ENCODE data around the gene ZNF488. TPM values are rescaled to one million over a fixed set of nuclear protein-coding genes. Genes with fewer than 3 reads are reported as not detected.

Gene ZNF488, protein sequence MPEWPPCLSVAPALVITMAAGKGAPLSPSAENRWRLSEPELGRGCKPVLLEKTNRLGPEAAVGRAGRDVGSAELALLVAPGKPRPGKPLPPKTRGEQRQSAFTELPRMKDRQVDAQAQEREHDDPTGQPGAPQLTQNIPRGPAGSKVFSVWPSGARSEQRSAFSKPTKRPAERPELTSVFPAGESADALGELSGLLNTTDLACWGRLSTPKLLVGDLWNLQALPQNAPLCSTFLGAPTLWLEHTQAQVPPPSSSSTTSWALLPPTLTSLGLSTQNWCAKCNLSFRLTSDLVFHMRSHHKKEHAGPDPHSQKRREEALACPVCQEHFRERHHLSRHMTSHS
- total RNA-seq = 0.07 and 0.15 TPM in 2 replicates
- polyA plus RNA-seq = 0.55 and 1.2 TPM in 2 replicates

DNA sequence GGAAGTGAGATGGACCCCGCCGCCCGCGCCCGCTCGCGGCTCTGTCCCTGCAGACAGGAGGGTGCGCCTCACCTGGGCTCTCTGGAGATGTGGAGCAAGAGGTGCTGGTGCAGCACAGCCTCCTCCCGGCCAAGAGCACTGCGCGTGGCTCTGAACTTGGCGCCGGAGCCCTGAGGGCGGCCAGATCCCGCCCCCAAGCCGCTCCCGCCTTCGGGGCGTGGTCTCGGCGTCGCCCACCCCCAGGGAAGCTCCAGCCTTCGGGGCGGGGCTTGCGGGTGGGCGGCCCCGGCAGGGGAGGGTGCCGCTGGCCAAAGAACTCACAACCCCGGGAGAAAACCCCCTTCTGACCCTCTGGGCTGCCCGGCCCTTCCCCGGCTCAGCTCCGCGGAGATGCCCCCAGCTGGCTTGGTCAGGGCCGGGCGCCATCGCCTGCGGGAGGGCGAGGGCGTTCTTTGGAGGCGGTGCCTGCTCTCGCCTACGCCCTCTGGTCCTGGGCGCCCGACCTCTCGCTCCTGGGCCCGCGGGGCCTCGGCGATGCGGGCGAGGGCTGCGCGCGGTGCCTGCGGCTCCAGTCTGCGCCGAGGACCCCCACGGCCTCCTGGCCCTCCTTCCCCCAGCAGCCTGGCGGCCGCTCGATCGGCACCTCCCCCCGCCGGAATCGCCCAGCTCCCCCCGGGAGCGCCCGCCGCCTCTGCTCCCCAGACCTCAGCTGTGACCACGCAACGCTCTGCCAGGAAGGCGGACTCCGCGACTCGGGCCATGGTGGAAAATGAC lies at the start of gene ZNF488:
Gene ZNF488, minus strand, starts transcription at position 146 of the 774 bp plus-strand sequence. CDS start 15,464 bp downstream, outside the sequence.
- TF ChIP-seq, protein P1, sequence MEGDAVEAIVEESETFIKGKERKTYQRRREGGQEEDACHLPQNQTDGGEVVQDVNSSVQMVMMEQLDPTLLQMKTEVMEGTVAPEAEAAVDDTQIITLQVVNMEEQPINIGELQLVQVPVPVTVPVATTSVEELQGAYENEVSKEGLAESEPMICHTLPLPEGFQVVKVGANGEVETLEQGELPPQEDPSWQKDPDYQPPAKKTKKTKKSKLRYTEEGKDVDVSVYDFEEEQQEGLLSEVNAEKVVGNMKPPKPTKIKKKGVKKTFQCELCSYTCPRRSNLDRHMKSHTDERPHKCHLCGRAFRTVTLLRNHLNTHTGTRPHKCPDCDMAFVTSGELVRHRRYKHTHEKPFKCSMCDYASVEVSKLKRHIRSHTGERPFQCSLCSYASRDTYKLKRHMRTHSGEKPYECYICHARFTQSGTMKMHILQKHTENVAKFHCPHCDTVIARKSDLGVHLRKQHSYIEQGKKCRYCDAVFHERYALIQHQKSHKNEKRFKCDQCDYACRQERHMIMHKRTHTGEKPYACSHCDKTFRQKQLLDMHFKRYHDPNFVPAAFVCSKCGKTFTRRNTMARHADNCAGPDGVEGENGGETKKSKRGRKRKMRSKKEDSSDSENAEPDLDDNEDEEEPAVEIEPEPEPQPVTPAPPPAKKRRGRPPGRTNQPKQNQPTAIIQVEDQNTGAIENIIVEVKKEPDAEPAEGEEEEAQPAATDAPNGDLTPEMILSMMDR (IDR thresholded peaks at IDR 0.05; ENCODE audit: low read depth, low read length) = no peak
- peaks cover 39% of the 10 kb centered on the region for H3K27me3 ChIP-seq
- peaks cover 3% of the 10 kb centered on the region for H3K4me1 ChIP-seq (ENCODE audit: low read depth)
- peak within 1 kb of the TSS; percentile 64 for H3K4me3 ChIP-seq
- no peak within 1 kb of the TSS for H3K27ac ChIP-seq
- peak; percentile 89 to 90 for DNase-seq (ENCODE audit: low read depth in 1 of 2, low spot score in 1 of 2)
- no peaks in the 10 kb centered on the region for H3K36me3 ChIP-seq
- H3K9me3 ChIP-seq (ENCODE audit: low read depth) = no peaks in the 10 kb centered on the region

DNA sequence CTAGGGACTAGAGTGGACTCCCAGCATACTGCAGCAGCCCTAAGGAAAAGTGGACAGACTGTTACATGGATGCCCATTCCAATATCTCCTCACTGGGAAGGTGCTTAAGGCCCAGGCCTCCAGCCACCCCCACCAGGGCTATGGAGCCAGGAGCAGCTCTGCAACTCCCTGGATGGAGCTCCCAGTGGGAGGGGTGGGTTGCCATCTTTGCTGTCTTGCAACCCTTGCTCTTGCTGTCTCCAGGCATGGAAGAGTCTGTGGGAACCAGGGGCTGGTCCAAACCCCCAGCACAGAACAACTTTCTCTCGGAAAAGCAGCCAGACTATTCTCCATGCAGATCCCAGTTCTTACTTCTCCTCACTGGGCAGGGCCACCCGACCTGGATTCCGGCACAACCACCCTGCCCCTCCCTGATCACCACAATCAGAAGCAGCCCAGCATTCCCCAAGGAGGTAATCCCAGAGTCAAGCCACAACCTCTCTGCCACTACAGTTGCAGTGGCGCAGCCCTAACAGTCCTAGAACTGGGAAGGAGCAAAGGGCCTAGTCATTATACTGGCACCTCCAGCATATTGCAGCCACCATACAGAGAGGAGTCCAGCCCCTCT lies 41.8 kb upstream of the ZNF488 start:
- Histone ChIP-seq H3K27ac (no peak overlapping the region), H3K9me3 (ENCODE audit: low read depth) (no peaks in the 10 kb centered on the region), H3K4me3 (no peak overlapping the region), H3K27me3 (no peaks in the 10 kb centered on the region), H3K36me3 (no peaks in the 10 kb centered on the region), H3K4me1 (ENCODE audit: low read depth) (no peaks in the 10 kb centered on the region)
- TF ChIP-seq, protein P1 (IDR thresholded peaks at IDR 0.05; ENCODE audit: low read depth, low read length) = no peak
- no peak for DNase-seq (ENCODE audit: low read depth in 1 of 2, low spot score in 1 of 2)

DNA sequence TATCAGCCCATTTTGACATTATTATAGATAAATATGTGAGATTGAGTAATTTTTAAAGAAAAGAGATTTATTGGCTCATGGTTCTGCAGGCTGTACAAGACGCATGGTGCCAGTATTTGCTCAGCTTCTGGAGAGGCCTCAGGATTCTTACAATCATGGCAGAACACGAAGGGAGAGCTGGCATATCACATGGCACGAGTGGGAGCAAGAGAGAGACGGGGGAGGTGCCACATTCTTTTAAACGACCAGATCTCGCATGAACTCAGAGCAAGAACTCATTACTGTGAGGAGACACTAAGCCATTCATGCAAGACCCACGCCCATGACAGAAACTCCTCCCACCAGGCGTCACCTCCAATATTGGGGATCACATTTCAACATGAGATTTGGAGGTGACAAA lies 40.1 kb upstream of the ZNF488 start:
- no peak for DNase-seq (ENCODE audit: low read depth in 1 of 2, low spot score in 1 of 2)
- no peaks in the 10 kb centered on the region for H3K36me3 ChIP-seq
- TF ChIP-seq, protein P1 (IDR thresholded peaks at IDR 0.05; ENCODE audit: low read depth, low read length) = no peak
- no peaks in the 10 kb centered on the region for H3K4me1 ChIP-seq (ENCODE audit: low read depth)
- H3K27ac ChIP-seq = no peak overlapping the region
- no peaks in the 10 kb centered on the region for H3K9me3 ChIP-seq (ENCODE audit: low read depth)
- no peaks in the 10 kb centered on the region for H3K27me3 ChIP-seq
- no peak overlapping the region for H3K4me3 ChIP-seq

DNA sequence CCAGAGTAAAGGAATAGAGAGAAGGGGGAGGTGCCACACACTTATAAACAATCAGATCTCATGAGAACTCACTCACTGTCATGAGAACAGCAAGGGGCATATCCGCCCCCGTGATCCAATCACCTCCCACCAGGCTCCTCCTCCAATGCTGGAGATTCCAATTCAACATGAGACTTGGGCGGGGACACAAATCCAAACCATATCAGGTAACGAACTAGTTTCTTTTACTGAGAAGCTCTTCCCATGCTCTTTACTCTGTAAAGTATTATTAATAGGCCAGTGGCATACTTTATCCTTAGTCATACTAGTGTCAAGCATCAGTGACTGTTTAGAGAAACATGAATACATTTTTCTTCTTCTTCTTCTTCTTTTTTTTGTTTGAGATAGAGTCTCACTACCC lies 39.4 kb upstream of the ZNF488 start:
- no peak for DNase-seq (ENCODE audit: low read depth in 1 of 2, low spot score in 1 of 2)
- Histone ChIP-seq H3K4me3 (no peak overlapping the region), H3K27ac (no peak overlapping the region), H3K36me3 (no peaks in the 10 kb centered on the region), H3K27me3 (no peaks in the 10 kb centered on the region), H3K9me3 (ENCODE audit: low read depth) (no peaks in the 10 kb centered on the region), H3K4me1 (ENCODE audit: low read depth) (no peaks in the 10 kb centered on the region)
- TF ChIP-seq, protein P1 (IDR thresholded peaks at IDR 0.05; ENCODE audit: low read depth, low read length) = no peak

DNA sequence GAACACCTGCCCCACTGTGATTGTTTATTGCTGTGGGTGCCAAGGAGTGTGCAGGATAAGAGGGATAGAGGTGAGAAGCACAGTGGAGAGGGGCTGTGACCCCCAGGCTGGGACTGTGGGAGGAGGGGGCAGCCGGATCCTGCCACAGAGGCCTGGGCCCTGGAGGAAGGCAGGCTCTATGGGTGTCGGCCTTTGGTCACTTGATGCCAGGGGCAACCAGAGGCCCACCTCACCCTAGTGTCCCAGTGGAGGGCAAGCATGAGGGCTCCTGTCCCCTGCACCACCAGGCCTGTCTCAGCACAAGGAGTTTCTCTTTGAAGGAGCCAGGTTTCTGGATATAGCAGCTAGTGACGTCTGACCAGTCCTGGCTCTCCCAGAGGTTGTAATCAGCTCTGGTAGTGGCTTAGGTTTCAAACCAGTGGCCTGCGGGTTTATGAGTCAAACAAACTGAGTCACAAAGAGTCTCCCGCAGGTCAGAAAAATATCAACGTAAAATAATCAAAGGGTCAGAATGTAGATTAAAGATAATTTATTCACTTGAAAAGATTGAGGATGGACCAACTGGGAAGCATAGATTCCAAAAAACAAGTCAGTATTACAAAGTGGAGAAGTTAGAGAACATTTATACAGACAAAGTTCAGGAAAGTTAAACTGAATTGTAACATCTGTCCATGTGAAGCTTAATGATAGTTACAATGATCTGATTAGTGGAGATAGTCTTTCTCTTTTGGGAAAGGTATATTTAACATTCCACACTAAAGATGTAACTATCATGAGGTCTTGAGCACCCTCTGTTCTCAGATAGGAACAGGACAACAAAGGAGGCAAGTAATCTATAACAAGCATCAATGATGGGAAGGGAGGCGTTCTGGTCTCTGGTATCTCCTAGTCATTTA lies 37.2 kb upstream of the ZNF488 start:
- Histone ChIP-seq H3K4me3 (no peak overlapping the region), H3K36me3 (no peaks in the 10 kb centered on the region), H3K9me3 (ENCODE audit: low read depth) (no peaks in the 10 kb centered on the region), H3K27me3 (no peaks in the 10 kb centered on the region), H3K4me1 (ENCODE audit: low read depth) (no peaks in the 10 kb centered on the region), H3K27ac (no peak overlapping the region)
- TF ChIP-seq, protein P1 (IDR thresholded peaks at IDR 0.05; ENCODE audit: low read depth, low read length) = no peak
- peak in 1 of 2 donors; percentile 67 for DNase-seq (ENCODE audit: low read depth in 1 of 2, low spot score in 1 of 2)
